Transverse colon (tissue), 4 donors: Measurements from ENCODE around the gene SDCCAG8. TPM values are rescaled to one million over a fixed set of nuclear protein-coding genes. Genes with fewer than 3 reads are reported as not detected.

Experiments
- DNase-seq: peaks from one replicate; pipeline ENCODE4 v3.0.0-alpha.2; 2019
- H3K27ac ChIP-seq, 4 donors: fragments of 200-600 bp; sonication (generic); 2 replicates each; pipeline ENCODE4 v1.5.1; 2016 to 2018; ENCODE audit warnings: inconsistent platforms in 4 of 4
- H3K27me3 ChIP-seq: fragments of 200-600 bp; sonication (generic); 2 replicates; pipeline ENCODE4 v1.5.1; 2017; ENCODE audit warnings: inconsistent platforms
- H3K36me3 ChIP-seq, 4 donors: fragments of 200-600 bp; sonication (generic); 2 replicates each; pipeline ENCODE4 v1.5.1; 2017 to 2019; ENCODE audit warnings: inconsistent platforms in 4 of 4
- H3K4me1 ChIP-seq, 4 donors: fragments of 200-600 bp; sonication (generic); 2 replicates each; pipeline ENCODE4 v1.5.1; 2017 to 2020; ENCODE audit warnings: inconsistent platforms in 4 of 4
- H3K4me3 ChIP-seq, 4 donors: fragments of 200-600 bp; sonication (generic); 1 replicate in 1 of 4; 2 replicates in 3 of 4; pipeline versions ENCODE4 v1.5.1 to v1.6.1; 2017 to 2019; ENCODE audit warnings: inconsistent platforms in 4 of 4
- H3K9me3 ChIP-seq, 2 donors: fragments of 200-600 bp; sonication (generic); 2 replicates each; pipeline ENCODE4 v1.5.1; 2017 to 2019; ENCODE audit warnings: inconsistent platforms in 2 of 2
- CTCF ChIP-seq, 5 experiments: fragments of 200-600 bp in 3 of 5; fragments of 450-650 bp in 2 of 5; sonication (generic) in 3 of 5; IDR thresholded peaks; 1 replicate in 2 of 5; 2 replicates in 3 of 5; pipeline ENCODE4 v1.5.1; 2016 to 2017; ENCODE audit warnings: antibody characterized with exemption in 5 of 5, inconsistent platforms in 3 of 5, mild to moderate bottlenecking in 2 of 5, moderate library complexity in 1 of 5
- EP300 ChIP-seq: sonication (generic); formaldehyde crosslinking; IDR thresholded peaks from one replicate; pipeline ENCODE4 v1.6.1; 2017; ENCODE audit warnings: antibody characterized with exemption, low read depth
- POLR2A ChIP-seq: fragments of 450-650 bp; IDR thresholded peaks from one replicate; pipeline ENCODE4 v1.6.1; 2016; ENCODE audit warnings: antibody characterized with exemption, mild to moderate bottlenecking, moderate library complexity
- POLR2AphosphoS5 ChIP-seq, 3 donors: sonication (generic); formaldehyde crosslinking; IDR thresholded peaks; one replicate each; pipeline ENCODE4 v1.6.1; 2016; ENCODE audit warnings: antibody characterized with exemption in 3 of 3
- WGBS, 2 donors: methylation state at CpG; one replicate each; pipeline ENCODE4 v1.1.5; 2018; ENCODE audit warnings: low coverage in 1 of 2; 5-methylcytosine and 5-hydroxymethylcytosine counted together
- in situ Hi-C, 4 donors: fragments of 200-750 bp; cut with MboI; loops; one replicate each; pipeline versions ENCODE4 v1.15.0 to v1.15.1; 2017; ENCODE audit warnings: low sequenced_read_pairs in 3 of 4, low pct_ligation_motif_present in 1 of 4, low pct_unique_long_range_greater_than_20kb in 1 of 4
- intact Hi-C: fragments of 100-400 bp; cut with DNase I; formaldehyde crosslinking; loops from one replicate; pipeline ENCODE4 v1.15.1; 2023; ENCODE audit warnings: low total_unique reads
- total RNA-seq, 4 donors: library from RNA; depleted of rRNA; stranded (reverse); fragments of >200 nt; gene quantifications; one replicate each; pipeline ENCODE4 v1.1.0, GENCODE V29; 2016

Gene SDCCAG8
- total RNA-seq, 4 donors from 2014 or later = 28.8 to 101 (median 42.5) TPM

GRCh38 chr1:243432136-243432535, 176.3 kb downstream of the SDCCAG8 start:
- no peak overlapping the region for H3K27ac ChIP-seq
- H3K27me3 ChIP-seq = no peaks in the 10 kb centered on the region
- no peaks in the 10 kb centered on the region for H3K4me1 ChIP-seq
- in situ Hi-C loops (no loop called here), intact Hi-C loops (no loop called here)
- WGBS, 2 donors = 81 to 94% methylated on average over 3 of the region's 3 CpGs
- no peak overlapping the region for H3K4me3 ChIP-seq
- H3K36me3 ChIP-seq = no peaks in the 10 kb centered on the region
- no peak for DNase-seq
- no peak for TF ChIP-seq CTCF (IDR thresholded peaks at IDR 0.05)
- no peak for TF ChIP-seq POLR2AphosphoS5 (IDR thresholded peaks at IDR 0.05)
- no peak for TF ChIP-seq EP300
- no peak for TF ChIP-seq POLR2A
- H3K9me3 ChIP-seq = no peaks in the 10 kb centered on the region

GRCh38 chr1:243433737-243434370, 178.0 kb downstream of the SDCCAG8 start:
- Histone ChIP-seq H3K27me3 (no peaks in the 10 kb centered on the region), H3K9me3 (no peaks in the 10 kb centered on the region), H3K36me3 (no peaks in the 10 kb centered on the region), H3K4me3 (no peak overlapping the region), H3K4me1 (no peaks in the 10 kb centered on the region), H3K27ac (no peak overlapping the region)
- intact Hi-C loops (no loop called here), in situ Hi-C loops (no loop called here)
- TF ChIP-seq EP300 = no peak
- no peak for TF ChIP-seq POLR2AphosphoS5 (IDR thresholded peaks at IDR 0.05)
- no peak for TF ChIP-seq CTCF (IDR thresholded peaks at IDR 0.05)
- no peak for TF ChIP-seq POLR2A
- 81 to 86% methylated on average over 6 to 8 of the region's 8 CpGs for WGBS, 2 donors
- no peak for DNase-seq

- no peaks in the 10 kb centered on the region for H3K4me1 ChIP-seq
- no peak for TF ChIP-seq POLR2AphosphoS5 (IDR thresholded peaks at IDR 0.05)
- TF ChIP-seq EP300 = no peak
- TF ChIP-seq CTCF (IDR thresholded peaks at IDR 0.05) = no peak
- TF ChIP-seq POLR2A = no peak
- no peak overlapping the region for H3K4me3 ChIP-seq
- no peaks in the 10 kb centered on the region for H3K36me3 ChIP-seq
- no peak overlapping the region for H3K27ac ChIP-seq
- in situ Hi-C loops (no loop called here), intact Hi-C loops (no loop called here)
- 76 to 80% methylated on average over 2 of the region's 2 CpGs for WGBS, 2 donors
- DNase-seq = no peak
- no peaks in the 10 kb centered on the region for H3K9me3 ChIP-seq
- no peaks in the 10 kb centered on the region for H3K27me3 ChIP-seq
Observed at GRCh38 chr1:243434594-243434993, 178.8 kb downstream of the SDCCAG8 start.

- TF ChIP-seq CTCF (IDR thresholded peaks at IDR 0.05) (no peak), POLR2A (no peak), EP300 (no peak), POLR2AphosphoS5 (IDR thresholded peaks at IDR 0.05) (no peak)
- Histone ChIP-seq H3K9me3 (no peaks in the 10 kb centered on the region), H3K27me3 (no peaks in the 10 kb centered on the region), H3K36me3 (no peaks in the 10 kb centered on the region), H3K27ac (no peak overlapping the region), H3K4me1 (no peaks in the 10 kb centered on the region), H3K4me3 (no peak overlapping the region)
- intact Hi-C loops (no loop called here), in situ Hi-C loops (no loop called here)
- no peak for DNase-seq
- WGBS, 2 donors = 94% methylated on average over 3 of the region's 3 CpGs
Observed at GRCh38 chr1:243435836-243436235, 180.0 kb downstream of the SDCCAG8 start.
